ENCODE results near the gene CCDC97.

CCDC97 gene

DNA sequence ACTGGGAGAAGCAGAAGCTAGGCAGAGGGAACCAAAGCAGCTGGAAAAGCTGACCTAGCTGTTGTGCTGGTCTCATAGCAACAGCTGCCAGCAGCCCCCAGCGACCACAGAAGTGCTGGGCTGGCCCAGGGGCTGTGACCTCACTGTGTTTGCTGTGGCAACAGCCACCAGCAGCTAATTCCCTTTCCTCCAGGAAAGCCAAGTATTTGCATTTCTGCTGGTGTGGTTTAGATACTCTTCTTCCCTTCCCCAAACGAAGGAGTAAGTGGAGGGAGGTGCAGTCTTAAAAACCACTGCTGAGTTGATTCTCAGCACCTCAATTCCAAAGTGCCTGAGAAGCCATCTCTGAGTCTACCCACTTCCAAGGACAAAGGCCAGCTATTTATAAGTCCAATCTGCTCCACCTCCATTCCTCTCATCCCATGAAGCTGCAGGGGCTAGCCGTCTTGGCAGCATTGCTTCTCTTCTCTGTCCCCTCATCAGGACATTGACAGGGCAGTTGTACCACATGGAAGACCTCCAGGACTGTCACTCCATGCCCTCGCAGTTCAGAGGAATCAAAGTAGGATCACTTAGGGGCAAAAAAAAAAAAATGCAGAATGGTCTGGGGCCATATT is 11.5 kb upstream of the CCDC97 start:
- peak; percentile 52 for DNase-seq (ENCODE audit: low read depth)

DNA sequence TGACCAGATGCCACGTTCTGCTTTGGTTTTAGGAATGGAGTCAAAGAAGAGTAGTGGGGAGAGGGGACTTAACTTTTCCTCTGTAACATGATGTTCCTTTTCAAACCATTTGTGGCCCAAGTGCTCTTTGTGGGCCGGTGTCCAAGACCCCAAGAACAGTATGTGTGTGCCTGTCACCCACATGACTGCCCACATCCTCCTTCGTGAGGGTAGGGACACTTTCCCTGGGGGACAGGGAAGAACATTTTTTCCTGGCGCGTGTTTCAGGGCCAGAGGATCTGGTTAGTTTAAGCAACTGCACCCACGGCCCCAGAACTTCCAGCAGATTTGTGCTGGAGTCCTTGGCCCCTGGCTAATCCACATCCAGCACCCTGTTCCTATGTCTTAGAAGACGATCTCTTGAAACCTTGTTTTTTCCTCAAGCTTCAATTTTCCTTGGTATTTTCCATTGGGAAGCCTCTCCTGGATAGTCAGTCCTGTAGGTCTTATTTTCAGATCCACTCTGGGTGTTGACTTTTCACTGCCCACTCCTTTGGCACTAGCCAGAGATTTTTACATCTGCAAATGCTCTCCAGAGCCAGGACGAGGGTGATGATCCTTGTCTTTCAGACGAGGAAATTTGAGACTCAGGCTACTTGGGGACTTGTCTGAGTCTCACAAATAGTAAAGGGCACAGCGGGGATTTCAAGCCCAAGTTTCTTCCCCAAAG is 10.8 kb upstream of the CCDC97 start:
- no peak for DNase-seq (ENCODE audit: low read depth)

DNA sequence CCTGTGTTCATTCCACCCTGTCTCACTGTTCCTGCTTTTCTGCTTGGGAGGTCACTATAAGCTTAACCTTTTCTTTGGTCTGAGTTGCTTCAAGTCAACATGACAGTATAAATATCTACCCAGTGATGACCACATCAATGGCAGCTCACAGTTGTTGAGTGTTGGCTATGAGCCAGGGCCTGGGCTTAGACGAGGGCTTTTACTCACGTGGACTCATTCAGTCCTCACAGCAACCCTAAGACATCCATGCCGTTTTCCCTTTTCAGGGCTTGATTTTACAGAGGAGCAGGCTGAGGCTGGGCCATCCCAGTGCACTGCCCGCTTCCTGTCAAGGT is 10.2 kb upstream of the CCDC97 start:
- peak; percentile 52 for DNase-seq (ENCODE audit: low read depth)

DNA sequence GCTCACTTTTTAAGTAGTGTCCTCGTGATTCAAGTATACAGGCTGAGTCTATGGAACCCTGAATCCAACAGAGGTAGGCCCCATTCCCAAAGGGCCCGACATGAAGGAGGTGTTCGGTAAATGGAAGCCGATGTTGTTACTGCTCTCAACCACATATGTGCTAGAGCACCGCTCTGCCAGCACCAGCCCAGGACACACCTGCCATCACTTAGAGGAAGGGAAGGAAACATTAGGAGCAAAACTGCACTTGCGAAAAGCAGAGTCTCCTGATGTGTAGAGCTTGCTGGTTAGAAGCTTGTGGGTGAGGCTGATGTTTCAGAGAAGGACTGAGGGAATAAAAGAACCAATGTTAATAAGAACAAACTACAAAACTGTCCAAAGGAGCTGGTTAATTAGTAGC is 9.4 kb upstream of the CCDC97 start:
- no peak for DNase-seq (ENCODE audit: low read depth)

DNA sequence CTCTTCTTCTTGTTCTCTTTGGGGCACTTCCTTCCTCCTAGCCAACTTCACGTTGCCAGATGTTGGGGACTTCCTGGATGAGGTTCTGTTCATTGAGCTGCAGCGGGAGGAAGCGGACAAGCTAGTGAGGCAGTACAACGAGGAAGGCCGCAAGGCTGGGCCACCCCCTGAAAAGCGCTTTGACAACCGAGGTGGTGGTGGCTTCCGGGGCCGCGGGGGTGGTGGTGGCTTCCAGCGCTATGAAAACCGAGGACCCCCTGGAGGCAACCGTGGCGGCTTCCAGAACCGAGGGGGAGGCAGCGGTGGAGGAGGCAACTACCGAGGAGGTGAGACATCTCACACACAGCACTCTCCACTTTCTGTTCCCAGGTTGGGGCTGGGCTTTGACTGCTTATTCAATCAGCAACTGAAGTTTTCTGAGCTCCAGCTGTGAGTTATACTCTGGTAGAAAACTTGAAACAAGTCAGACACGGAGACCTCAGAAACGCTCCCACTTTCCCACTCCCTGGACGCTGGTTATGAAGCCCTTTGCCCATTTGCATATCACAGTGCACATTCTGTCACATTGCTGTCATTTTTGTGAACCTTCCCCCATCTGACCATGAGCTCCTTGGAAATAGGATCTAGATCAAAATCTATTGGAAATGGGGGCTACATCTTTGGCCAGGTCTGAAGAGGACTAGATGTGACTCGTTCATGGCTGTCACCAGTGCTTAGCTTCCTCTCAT is 7.2 kb upstream of the CCDC97 start:
- no peak for DNase-seq (ENCODE audit: low read depth)

DNA sequence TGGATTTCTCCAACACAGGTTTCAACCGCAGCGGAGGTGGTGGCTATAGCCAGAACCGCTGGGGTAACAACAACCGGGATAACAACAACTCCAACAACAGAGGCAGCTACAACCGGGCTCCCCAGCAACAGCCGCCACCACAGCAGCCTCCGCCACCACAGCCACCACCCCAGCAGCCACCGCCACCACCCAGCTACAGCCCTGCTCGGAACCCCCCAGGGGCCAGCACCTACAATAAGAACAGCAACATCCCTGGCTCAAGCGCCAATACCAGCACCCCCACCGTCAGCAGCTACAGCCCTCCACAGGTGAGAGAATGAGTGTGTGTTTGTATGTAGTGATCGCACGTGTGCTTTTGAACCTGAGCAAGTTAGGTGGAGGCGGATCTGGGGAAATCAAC is 6.0 kb upstream of the CCDC97 start:
- no peak for DNase-seq (ENCODE audit: low read depth)

DNA sequence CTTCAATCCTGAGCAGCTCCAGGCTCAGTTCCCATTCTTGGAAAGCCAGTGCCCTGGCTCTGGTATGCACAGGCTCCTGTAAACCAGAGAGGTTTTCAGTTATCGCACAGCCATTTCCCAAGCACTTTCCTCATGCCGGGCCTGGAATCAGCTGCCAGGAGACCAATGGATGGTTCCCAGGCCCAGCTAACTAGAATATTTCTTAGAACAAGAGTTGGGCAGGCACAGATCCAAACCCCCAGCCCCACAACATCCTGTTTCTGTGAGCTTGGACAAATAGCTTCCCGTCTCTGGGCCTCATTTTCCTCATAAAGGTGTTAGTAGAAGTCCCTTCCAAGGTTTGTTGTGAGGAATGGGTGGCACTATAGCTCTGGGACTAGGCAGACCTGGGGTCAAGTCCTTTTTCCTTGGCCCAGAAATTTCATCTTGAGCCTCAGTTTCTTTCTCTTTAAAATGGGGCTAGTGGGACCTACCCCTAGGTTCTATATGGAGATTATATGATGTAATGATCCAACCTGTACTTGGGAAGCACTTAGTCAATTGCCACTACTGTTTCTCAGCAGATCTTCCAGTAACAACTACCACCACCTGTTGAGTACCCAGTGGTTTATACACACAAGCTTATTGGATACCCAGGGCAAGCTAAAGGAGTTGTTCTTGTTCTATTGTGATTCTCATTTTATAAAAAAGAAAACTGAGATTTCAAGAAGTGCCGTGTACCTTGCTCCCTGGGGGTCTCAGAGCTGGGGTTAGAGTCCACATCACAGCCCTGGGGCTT is 5.1 kb upstream of the CCDC97 start:
- DNase-seq (ENCODE audit: low read depth): no peak

DNA sequence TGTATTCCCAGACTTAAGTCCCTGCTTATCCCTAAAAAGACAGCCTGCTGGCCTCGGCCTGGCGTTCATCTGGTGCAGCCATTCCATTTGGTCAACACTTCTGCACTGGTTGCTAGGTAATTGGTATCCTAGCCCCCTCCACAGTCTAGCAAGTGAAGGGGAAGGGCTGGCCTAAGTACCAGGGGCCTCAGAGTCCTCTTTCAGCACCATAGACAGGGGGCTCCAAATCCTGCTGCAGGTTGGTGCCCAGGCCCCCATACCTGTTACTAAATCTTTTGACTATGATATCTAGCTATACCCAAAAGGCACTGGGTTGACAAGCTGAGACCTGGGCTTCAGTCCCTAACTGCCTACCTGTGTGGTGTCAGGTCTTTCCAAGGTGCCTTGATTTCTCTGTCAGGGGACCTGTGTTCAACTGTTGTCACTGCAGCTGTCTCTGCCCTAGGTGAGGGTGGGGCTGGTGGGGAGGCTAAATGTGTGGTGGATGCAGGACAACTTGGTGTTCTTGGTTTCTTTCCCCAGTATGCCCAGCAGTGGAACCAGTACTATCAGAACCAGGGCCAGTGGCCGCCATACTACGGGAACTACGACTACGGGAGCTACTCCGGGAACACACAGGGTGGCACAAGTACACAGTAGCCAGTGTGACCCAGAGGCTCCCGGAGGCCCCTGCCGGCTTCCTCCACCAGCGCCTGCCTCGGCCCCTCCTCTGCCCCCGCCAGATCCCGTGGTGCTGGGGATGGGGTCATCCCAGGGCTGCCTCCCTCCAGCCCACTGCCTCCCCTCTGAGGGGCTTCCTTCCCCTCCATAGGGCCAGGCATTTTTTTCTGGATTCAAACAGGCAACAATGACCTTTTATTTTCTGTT is 3.8 kb upstream of the CCDC97 start:
- DNase-seq (ENCODE audit: low read depth): no peak

DNA sequence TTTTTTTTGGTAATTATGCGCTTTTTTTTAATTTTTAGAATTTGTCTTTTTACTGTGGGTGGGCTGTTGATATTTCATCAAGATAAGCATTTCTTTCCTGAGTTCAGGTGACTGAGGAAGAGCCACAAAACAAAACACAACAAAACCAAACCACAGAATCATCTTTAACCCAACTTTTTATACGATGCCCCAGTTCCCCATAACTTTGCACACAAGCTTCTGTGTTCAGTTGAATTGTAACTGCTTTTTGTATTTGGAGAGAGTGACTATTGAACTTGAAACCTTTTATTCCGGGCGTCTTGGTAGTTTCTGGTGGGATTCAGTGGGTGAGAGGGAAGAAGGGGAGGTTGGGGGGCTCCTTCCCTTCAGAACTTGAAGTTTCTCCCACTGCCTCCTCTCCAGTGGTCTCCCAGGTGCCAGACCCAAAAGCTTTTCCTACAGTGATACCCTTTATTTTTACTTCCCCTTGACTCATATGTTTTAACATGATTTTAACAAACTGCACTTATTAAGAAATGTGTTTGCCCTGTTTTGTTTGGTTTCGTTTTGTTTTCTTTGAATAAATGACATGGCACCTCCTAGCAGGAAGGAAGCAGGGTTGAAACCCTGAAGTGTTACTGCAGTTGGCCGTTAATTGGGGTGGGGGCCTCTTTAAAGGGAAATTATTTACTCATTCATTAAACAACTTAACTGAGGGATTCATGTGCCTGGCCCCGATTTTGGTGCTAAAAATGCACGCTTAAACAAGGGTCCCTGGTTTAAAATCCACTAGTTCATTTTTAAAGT is 2.7 kb upstream of the CCDC97 start:
- no peak for DNase-seq (ENCODE audit: low read depth)

DNA sequence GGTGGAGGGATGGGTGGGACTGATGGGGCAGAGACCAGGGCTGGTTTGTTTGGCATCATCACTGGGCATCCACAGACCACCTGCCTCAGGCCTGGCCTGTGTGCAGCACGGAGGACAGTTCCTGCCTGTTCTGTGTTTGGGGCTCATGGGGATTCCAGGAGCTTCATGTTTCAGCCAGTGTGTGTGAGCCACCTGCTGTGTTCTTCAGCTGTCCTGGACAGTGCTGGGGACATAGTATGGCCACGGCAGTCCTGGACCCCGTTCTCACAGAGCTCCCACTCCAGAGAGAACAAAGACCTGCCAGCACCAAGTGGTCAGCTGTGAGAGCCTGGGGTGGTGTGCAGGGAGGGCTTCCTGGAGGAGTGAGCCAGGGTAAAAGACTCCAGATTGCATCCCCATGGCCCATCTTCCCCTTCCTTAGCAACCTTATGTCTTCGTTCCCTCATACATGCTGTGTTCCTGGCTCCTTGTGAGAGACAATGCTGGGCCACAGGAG is 2.0 kb upstream of the CCDC97 start:
- no peak for DNase-seq (ENCODE audit: low read depth)

DNA sequence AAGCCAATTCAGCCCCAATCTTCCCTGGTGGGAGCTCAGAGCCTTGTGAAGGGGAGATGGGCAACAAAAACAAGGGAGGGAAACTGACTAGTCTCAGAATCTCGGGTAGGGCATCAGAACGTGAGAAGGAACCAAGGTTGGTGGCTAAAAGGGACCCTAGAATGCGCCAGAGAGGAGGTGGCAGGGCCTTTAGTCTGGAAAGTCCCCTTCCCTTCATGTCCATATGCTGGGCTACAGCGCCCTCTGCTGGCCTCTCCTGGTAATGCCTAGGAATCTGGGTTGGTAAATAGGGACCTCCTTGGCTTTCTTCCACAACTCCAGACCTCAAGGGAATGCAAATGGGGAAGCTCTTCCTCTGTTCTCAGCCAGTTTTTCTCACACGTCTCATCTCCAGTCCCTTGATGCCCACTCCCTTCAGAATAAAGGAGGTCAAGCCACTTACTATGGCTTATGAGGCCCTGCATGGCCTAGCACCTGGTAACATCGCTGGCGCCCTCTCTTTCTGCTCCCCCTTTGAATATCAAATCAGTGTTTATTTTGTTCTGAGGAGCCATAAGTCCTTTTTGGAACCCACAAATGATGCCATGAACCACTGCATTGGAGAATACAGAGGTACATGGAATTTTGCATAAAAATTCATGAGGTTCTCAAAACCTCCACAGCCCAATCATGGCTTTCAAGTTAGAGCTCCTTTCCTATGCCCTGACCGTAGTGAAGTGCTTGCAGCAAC is 1.4 kb upstream of the CCDC97 start:
- peak; percentile 90 for DNase-seq (ENCODE audit: low read depth)

DNA sequence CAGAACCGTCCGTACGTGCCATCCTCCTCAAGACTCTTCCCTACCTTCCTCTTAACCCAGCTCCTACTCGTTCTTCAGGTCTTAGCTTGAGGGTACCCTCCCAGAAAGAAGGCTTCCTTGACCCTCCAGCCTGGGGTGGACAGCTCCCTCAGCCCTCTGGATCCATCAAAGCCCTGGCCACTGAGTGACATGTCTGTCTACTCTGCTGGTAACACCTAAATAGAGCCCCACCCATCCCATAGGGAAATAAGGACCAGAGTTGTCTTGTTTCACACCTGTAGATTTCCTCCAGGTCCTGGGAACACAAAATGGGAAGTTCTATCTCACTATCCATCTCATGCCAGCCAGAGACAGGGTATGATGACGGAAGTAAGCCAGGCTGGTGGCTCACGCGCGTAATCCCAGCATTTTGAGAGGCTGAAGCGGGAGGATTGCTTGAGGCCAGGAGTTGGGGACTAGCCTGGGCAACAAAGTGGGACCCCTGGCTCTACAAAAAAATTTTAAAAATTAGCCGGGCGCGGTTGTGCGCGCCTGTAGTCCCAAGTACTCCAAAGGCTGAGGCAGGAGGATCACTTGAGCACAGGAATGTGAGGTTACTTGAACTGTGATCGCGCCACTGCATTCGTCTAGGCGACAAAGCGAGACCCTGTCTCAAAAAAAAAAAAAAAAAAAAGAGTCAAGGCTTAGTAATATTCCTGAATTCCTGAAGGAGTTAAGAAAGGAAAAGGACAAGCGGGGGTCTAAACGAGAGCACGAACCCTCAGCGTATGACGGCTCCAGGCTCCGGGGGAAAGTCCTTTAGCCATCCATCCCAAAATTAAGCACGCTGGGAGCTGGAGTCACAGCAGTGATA is 566 bp upstream of the CCDC97 start:
- no peak for DNase-seq (ENCODE audit: low read depth)

DNA sequence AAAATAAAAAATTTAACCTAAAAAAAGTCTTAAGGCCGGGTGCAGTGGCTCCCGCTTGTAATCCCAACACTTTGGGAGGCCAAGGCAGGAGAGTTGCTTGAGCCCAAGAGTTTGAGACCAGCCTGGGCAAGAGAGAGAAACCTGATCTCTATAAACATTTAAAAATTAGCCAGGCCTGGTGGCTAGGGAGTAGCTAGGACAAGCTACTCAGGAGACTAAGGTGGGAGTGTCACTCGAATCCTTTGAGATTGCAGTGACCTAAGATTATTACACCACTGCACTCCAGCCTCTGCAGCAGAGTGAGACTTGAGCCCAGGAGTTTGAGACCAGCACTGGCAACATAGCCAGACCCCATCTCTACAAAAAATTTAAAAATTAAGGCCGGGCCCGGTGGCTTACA is 1.1 kb downstream of the CCDC97 start:
- no peak for DNase-seq (ENCODE audit: low read depth)

DNA sequence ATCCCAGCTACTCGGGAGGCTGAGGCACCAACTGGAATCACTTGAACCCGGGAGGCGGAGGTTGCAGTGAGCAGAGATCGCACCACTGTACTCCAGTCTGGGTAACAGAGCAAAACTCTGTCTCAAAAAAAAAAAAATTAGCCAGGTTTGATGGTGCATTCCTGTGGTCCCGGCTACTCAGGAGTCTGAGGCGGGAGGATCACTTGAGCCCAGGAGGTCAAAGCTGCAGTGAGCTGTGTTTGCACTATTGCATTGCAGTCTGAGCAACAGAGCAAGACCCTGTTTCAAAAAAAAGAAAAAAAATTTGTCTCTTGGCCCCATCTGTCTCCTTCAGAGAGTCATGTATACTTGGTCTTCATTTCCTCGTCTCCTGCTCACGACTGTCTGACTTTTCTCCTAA is 1.6 kb downstream of the CCDC97 start:
- DNase-seq (ENCODE audit: low read depth): no peak

DNA sequence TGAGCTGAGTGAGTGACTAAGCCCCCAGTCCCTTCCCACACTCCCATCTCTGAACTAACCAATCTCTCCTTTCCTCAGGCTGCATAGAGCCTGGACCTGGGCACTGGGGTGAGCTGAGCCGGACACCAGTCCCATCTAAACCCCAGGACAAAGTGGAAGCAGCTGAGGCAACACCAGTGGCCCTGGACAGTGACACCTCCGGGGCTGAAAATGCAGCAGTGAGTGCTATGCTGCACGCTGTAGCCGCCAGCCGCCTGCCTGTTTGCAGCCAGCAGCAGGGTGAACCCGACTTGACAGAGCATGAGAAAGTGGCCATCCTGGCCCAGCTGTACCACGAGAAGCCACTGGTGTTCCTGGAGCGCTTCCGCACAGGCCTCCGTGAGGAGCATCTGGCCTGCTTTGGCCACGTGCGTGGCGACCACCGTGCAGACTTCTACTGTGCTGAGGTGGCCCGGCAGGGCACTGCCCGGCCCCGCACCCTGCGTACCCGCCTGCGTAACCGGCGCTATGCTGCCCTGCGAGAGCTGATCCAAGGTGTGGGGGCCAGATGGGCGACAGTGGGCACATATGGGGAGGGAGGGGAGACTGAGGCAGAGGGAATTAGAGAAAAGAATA is 6.4 kb downstream of the CCDC97 start:
- no peak for DNase-seq (ENCODE audit: low read depth)

DNA sequence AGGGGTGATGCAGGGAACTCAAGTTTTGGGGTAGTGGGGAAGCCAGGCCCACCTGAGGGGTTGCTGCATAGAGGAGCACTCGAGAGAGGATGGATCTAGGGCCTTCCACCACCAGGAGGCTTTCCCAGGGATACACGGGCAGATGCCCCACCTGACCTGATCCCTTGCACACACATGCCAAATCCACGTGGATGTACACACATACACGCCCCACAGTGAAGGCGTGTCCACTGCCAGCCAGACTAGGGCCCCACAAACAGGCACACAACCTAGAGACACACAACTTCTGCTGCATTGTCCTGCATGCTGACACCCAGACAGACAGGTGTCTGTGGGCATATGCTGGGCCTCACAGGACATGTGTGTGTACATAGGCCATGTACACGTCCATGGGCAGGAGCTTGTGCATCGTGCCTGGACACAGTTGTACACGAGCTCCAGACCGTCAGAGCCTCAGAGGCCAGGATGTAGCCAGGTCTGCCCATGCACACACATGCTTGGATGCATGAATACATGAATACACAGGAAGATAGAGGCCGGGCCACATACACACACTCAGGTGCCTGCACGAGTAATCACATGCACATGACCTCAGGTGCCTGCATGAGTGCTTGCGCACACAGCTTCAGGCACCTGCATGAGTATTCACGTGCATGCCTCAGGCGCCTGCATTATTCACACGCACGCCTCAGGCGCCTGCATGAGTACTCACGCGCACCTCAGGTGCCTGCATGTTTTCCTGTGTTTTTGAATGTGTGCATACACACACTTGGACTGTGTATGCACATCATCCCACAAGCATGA is 8.9 kb downstream of the CCDC97 start:
- DNase-seq (ENCODE audit: low read depth): no peak

DNA sequence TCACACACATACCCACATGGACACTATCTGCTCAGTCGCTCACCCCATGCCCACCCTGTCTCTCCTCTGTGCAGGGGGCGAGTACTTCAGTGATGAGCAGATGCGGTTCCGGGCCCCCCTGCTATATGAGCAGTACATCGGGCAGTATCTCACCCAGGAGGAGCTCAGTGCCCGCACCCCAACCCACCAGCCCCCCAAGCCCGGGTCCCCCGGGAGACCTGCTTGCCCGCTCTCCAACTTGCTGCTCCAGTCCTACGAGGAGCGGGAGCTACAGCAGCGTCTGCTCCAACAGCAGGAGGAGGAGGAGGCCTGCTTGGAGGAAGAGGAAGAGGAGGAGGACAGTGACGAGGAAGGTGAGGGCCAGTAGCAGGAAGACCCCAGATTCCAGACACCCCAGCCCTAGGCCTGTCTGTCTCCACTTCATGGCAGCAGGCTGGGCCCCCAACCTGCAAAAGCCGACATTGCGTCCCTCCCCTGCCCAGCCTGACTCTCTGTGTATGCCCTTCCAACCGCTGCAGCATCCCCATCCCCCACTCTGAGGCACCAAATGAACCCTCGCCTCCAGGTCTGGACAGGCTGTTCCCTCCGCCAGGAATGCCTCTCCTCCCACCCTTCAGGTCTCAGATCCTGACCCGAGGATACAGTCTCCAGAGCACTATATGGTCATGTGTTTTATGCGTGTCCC is 9.7 kb downstream of the CCDC97 start:
- no peak for DNase-seq (ENCODE audit: low read depth)

Data from T follicular helper cell (primary cell).